IMR-90 (cell line): Measurements from ENCODE around the gene POU2AF2. TPM values are rescaled to one million over a fixed set of nuclear protein-coding genes. Genes with fewer than 3 reads are reported as not detected.
A peak's percentile ranks its signal among the peaks of the same experiment; 100 is the strongest.

Source experiments
- ATAC-seq: fragments of 200-7000 bp; cut with Tn5 transposase; 2 replicates; pipeline ENCODE4 v1.9.1; 2020; ENCODE audit warnings: low read depth, mild to moderate bottlenecking, moderate library complexity
- BruUV-seq: library from RNA; stranded (reverse); fragments of 400-500 nt; replicated peaks from 2 replicates; lab custom pipeline; 2021; lab: Mats Ljungman, UMichigan
- CTCF ChIA-PET: fragments of 300-600 bp; formaldehyde crosslinking; extraction: SDS; loops from one replicate; lab custom pipeline; 2021; ENCODE audit warnings: antibody characterized with exemption; lab: Yijun Ruan, JAX
- POLR2A ChIA-PET: fragments of 300-600 bp; sonication (Branson Sonifier 250); formaldehyde crosslinking; loops from one replicate; lab custom pipeline; 2022; ENCODE audit warnings: antibody characterized with exemption; ENCODE audit not compliant: unreplicated experiment; lab: Charles Lee
- DNase-seq: peaks from one replicate; pipeline ENCODE4 v3.0.0; 2013
- H2AFZ ChIP-seq: replicated peaks from 2 replicates; pipeline ENCODE3; 2013; ENCODE audit warnings: low read length, mild to moderate bottlenecking; ENCODE audit not compliant: poor library complexity
- H2AK5ac ChIP-seq: 2 replicates; pipeline ENCODE4 v1.6.1; 2013; ENCODE audit warnings: low read depth, low read length, inconsistent platforms
- H2AK9ac ChIP-seq: replicated peaks from 2 replicates; pipeline ENCODE3; 2013; ENCODE audit warnings: mild to moderate bottlenecking, low read depth, low read length, moderate library complexity; ENCODE audit not compliant: poor library complexity
- H2BK120ac ChIP-seq: 2 replicates; pipeline ENCODE4 v1.6.1; 2013; ENCODE audit warnings: low read depth, low read length, inconsistent platforms
- H2BK15ac ChIP-seq: 3 replicates; pipeline ENCODE4 v1.6.1; 2013; ENCODE audit warnings: low read depth, low read length, inconsistent platforms
- H2BK20ac ChIP-seq: 2 replicates; pipeline ENCODE4 v1.6.1; 2013; ENCODE audit warnings: low read depth, mild to moderate bottlenecking, inconsistent platforms, low read length, moderate library complexity
- H2BK5ac ChIP-seq: 2 replicates; pipeline ENCODE4 v1.6.1; 2013; ENCODE audit warnings: mild to moderate bottlenecking, low read depth, low read length, inconsistent platforms; ENCODE audit not compliant: poor library complexity, severe bottlenecking
- H3K14ac ChIP-seq: replicated peaks from 2 replicates; pipeline ENCODE4 v1.6.1; 2013; ENCODE audit warnings: low read depth, low read length, inconsistent platforms
- H3K18ac ChIP-seq: 2 replicates; pipeline ENCODE4 v1.6.1; 2013; ENCODE audit warnings: low read depth, low read length, control low read depth
- H3K23ac ChIP-seq: 2 replicates; pipeline ENCODE4 v1.6.1; 2013; ENCODE audit warnings: low read depth, low read length, inconsistent platforms
- H3K27ac ChIP-seq: 2 replicates; pipeline ENCODE4 v1.5.1; 2013; ENCODE audit warnings: mild to moderate bottlenecking, control low read depth, low read length; ENCODE audit not compliant: insufficient read depth
- H3K27me3 ChIP-seq: 2 replicates; pipeline ENCODE4 v1.6.1; 2013; ENCODE audit warnings: low read length; ENCODE audit not compliant: control insufficient read depth, insufficient read depth
- H3K36me3 ChIP-seq: 2 replicates; pipeline ENCODE4 v1.6.1; 2013; ENCODE audit warnings: low read length, mixed read lengths; ENCODE audit not compliant: control insufficient read depth, insufficient read depth
- H3K4ac ChIP-seq: 2 replicates; pipeline ENCODE4 v1.6.1; 2013; ENCODE audit warnings: low read depth, low read length, inconsistent platforms
- H3K4me1 ChIP-seq: 2 replicates; pipeline ENCODE4 v1.6.1; 2013; ENCODE audit warnings: low read length, mixed read lengths; ENCODE audit not compliant: control insufficient read depth, insufficient read depth
- H3K4me2 ChIP-seq: 2 replicates; pipeline ENCODE4 v1.6.1; 2013; ENCODE audit warnings: low read depth, mild to moderate bottlenecking, control low read depth, low read length, moderate library complexity
- H3K4me3 ChIP-seq: 2 replicates; pipeline ENCODE4 v1.5.1; 2013; ENCODE audit warnings: low read depth, mild to moderate bottlenecking, control low read depth, low read length, moderate library complexity; ENCODE audit not compliant: insufficient read depth
- H3K56ac ChIP-seq: 2 replicates; pipeline ENCODE4 v1.6.1; 2013; ENCODE audit warnings: low read length, inconsistent platforms; ENCODE audit not compliant: insufficient read depth; ENCODE audit errors: extremely low read depth
- H3K79me1 ChIP-seq, 2 experiments: 2 replicates each; pipeline ENCODE4 v1.6.1; 2013; ENCODE audit warnings: low read length in 2 of 2, inconsistent platforms in 1 of 2, low read depth in 1 of 2
- H3K9ac ChIP-seq: 2 replicates; pipeline ENCODE4 v1.6.1; 2013; ENCODE audit warnings: low read depth, low read length, control low read depth
- H3K9me1 ChIP-seq: 2 replicates; pipeline ENCODE4 v1.6.1; 2013; ENCODE audit warnings: low read length, inconsistent platforms; ENCODE audit not compliant: insufficient read depth
- H3K9me3 ChIP-seq: 2 replicates; pipeline ENCODE4 v1.6.1; 2013; ENCODE audit warnings: low read length; ENCODE audit not compliant: control insufficient read depth, insufficient read depth
- H4K20me1 ChIP-seq: 2 replicates; pipeline ENCODE4 v1.6.1; 2013; ENCODE audit warnings: low read length, inconsistent platforms; ENCODE audit not compliant: insufficient read depth
- H4K5ac ChIP-seq: 2 replicates; pipeline ENCODE4 v1.6.1; 2013; ENCODE audit warnings: mild to moderate bottlenecking, low read depth, low read length, control low read depth
- H4K8ac ChIP-seq, 2 experiments: 2 replicates each; pipeline ENCODE4 v1.6.1; 2013; ENCODE audit warnings: low read depth in 2 of 2, low read length in 2 of 2, control low read depth in 1 of 2, inconsistent platforms in 1 of 2
- H4K91ac ChIP-seq: 2 replicates; pipeline ENCODE4 v1.6.1; 2013; ENCODE audit warnings: low read depth, low read length, inconsistent platforms; ENCODE audit not compliant: insufficient read depth
- CEBPB ChIP-seq: IDR thresholded peaks from 2 replicates; pipeline ENCODE4 v1.6.1; 2012; ENCODE audit warnings: low read depth, low read length, improper control_type of control experiment
- CHD1 ChIP-seq: IDR thresholded peaks from 2 replicates; pipeline ENCODE4 v1.6.1; 2012; ENCODE audit warnings: low read depth, low read length, improper control_type of control experiment
- FOS ChIP-seq: fragments of 150-350 bp; IDR thresholded peaks from 2 replicates; pipeline ENCODE4 v1.6.1; 2016; ENCODE audit warnings: low read depth, low read length
- MAZ ChIP-seq: IDR thresholded peaks from 2 replicates; pipeline ENCODE4 v1.6.1; 2012; ENCODE audit warnings: low read depth, mild to moderate bottlenecking, low read length, improper control_type of control experiment, moderate library complexity, borderline replicate concordance
- NFE2L2 ChIP-seq: fragments of 150-350 bp; IDR thresholded peaks from 2 replicates; pipeline ENCODE4 v1.6.1; 2016; ENCODE audit warnings: low read depth, mild to moderate bottlenecking, low read length
- RAD21 ChIP-seq: IDR thresholded peaks from 2 replicates; pipeline ENCODE4 v1.6.1; 2012; ENCODE audit warnings: low read length, improper control_type of control experiment
- RCOR1 ChIP-seq: IDR thresholded peaks from 2 replicates; pipeline ENCODE4 v1.6.1; 2012; ENCODE audit warnings: mild to moderate bottlenecking, low read length, improper control_type of control experiment; ENCODE audit not compliant: insufficient replicate concordance
- RFX5 ChIP-seq: IDR thresholded peaks from 2 replicates; pipeline ENCODE4 v1.8.0; 2012; ENCODE audit warnings: low read depth, mild to moderate bottlenecking, low read length, moderate library complexity
- WGBS, 2 experiments: methylation state at CpG; one replicate each; pipeline versions ENCODE4 v1.1.5 to v1.1.7; 2013; ENCODE audit warnings: missing lambda C conversion rate in 2 of 2; ENCODE audit not compliant: insufficient read length in 1 of 2; ENCODE audit errors: extremely low coverage in 2 of 2; 5-methylcytosine and 5-hydroxymethylcytosine counted together
- dilution Hi-C: fragments of 300-500 bp; cut with HindIII; formaldehyde crosslinking; loops from one replicate; pipeline ENCODE4 v1.14.3; 2018; ENCODE audit warnings: low sequenced_read_pairs; ENCODE audit not compliant: unreplicated experiment
- in situ Hi-C: fragments of 300-500 bp; cut with MboI; formaldehyde crosslinking; loops from 3 replicates; pipeline ENCODE4 v1.14.3; 2019; ENCODE audit warnings: low sequenced_read_pairs, inconsistent platforms, mixed read lengths
- intact Hi-C: fragments of 100-400 bp; cut with micrococcal nuclease; formaldehyde crosslinking; loops from 2 replicates; pipeline ENCODE4 v1.10.0; 2022
- polyA plus RNA-seq, 3 experiments: library from polyadenylated mRNA; depleted of rRNA; stranded (reverse); fragments of >200 nt; gene quantifications; 2 replicates each; pipeline ENCODE4 v1.2.3, GENCODE V29; 2012; ENCODE audit warnings: low replicate concordance in 1 of 3
- total RNA-seq: library from RNA; depleted of rRNA; stranded (reverse); fragments of >200 nt; gene quantifications from 2 replicates; pipeline ENCODE4 v1.2.3, GENCODE V29; 2012

POU2AF2 gene
- total and polyA plus RNA-seq, 2 of the 4 experiments (the other 2 are of a cell fraction): not detected

- no peaks in the 10 kb centered on the region for H4K20me1 ChIP-seq
- no peak overlapping the region for H4K91ac ChIP-seq
- POLR2A ChIA-PET: no interaction called here
- no peaks in the 10 kb centered on the region; the same call in 1 of the 2 replicates for H3K27me3 ChIP-seq
- no peak overlapping the region for H3K4me3 ChIP-seq
- no peaks in the 10 kb centered on the region for H3K36me3 ChIP-seq
- H3K9ac ChIP-seq: no peak overlapping the region
- H3K79me1 ChIP-seq: no peaks in the 10 kb centered on the region
- ATAC-seq (peak; percentile 85), DNase-seq (peak; percentile 72)
- H4K5ac ChIP-seq: no peak overlapping the region
- H2BK5ac ChIP-seq: peak overlapping the region; percentile 56
- in situ Hi-C loops (no loop called here), intact Hi-C loops (no loop called here), dilution Hi-C loops (no loop called here)
- no peak overlapping the region for H3K27ac ChIP-seq
- H3K4me1 ChIP-seq: peaks cover 6% of the 10 kb centered on the region
- H3K14ac ChIP-seq: peak overlapping the region; percentile 35
- WGBS, 2 experiments: 40% methylated on average over 2 of the region's 5 CpGs; no CpG with 5 or more reads in 1 of the 2 experiments
- H3K9me3 ChIP-seq: no peaks in the 10 kb centered on the region
- peak overlapping the region; percentile 81 for H2AFZ ChIP-seq
- TF ChIP-seq NFE2L2 (no peak), MAZ (no peak), CEBPB (no peak), FOS (0 out of 2 replicates have a peak, but pooled peaks have one; percentile 9), RCOR1 (no peak), RAD21 (no peak), CHD1 (no peak), RFX5 (no peak)
- peak overlapping the region; percentile 88 for H3K4me2 ChIP-seq
- H3K9me1 ChIP-seq: peaks cover 5% of the 10 kb centered on the region; the same call in 1 of the 2 replicates
- peak overlapping the region; percentile 16; the same call in 2 of the 3 replicates for H2BK15ac ChIP-seq
- CTCF ChIA-PET: no interaction called here
- BruUV-seq: no TSS peak
- H3K4ac ChIP-seq: peak overlapping the region; percentile 34
- H3K23ac ChIP-seq: peak overlapping the region; percentile 21; the same call in 1 of the 2 replicates
- peak overlapping the region; percentile 80; the same call in 1 of the 2 replicates for H2BK120ac ChIP-seq
- peak overlapping the region; percentile 35; the same call in 1 of the 2 replicates for H3K56ac ChIP-seq
- H2AK5ac ChIP-seq: no peak overlapping the region; the same call in 1 of the 2 replicates
- H2BK20ac ChIP-seq: peak overlapping the region; percentile 89
- H2AK9ac ChIP-seq: peak overlapping the region; percentile 21
- peak overlapping the region; percentile 50; the same call in 1 of the 2 replicates for H3K18ac ChIP-seq
- H4K8ac ChIP-seq: no peak overlapping the region; a peak in 1 of 4 replicates
Observed at GRCh38 chr11:111324277-111324720, 78.8 kb downstream of the POU2AF2 start.
